Muscle layer of colon (tissue), 2 donors: ENCODE measurements around the gene ZNF385B.

Experiments
- H3K27ac ChIP-seq: one replicate; pipeline ENCODE4 v1.7.0; 2013; ENCODE audit warnings: low read depth, mild to moderate bottlenecking, low read length, moderate library complexity
- H3K27me3 ChIP-seq, 2 donors: one replicate each; pipeline ENCODE4 v1.7.0; 2013; ENCODE audit warnings: low read length in 2 of 2, mild to moderate bottlenecking in 2 of 2; ENCODE audit not compliant: insufficient read depth in 2 of 2, control insufficient read depth in 1 of 2
- H3K36me3 ChIP-seq: one replicate; pipeline ENCODE4 v1.7.0; 2013; ENCODE audit warnings: mild to moderate bottlenecking, low read length; ENCODE audit not compliant: insufficient read depth
- H3K4me1 ChIP-seq: one replicate; pipeline ENCODE4 v1.7.0; 2013; ENCODE audit warnings: mild to moderate bottlenecking, low read length; ENCODE audit not compliant: insufficient read depth
- H3K4me3 ChIP-seq, 2 donors: one replicate each; pipeline ENCODE4 v1.7.0; 2013; ENCODE audit warnings: low read length in 2 of 2, low read depth in 1 of 2, mild to moderate bottlenecking in 1 of 2, moderate library complexity in 1 of 2
- H3K9ac ChIP-seq: one replicate; pipeline ENCODE4 v1.7.0; 2013; ENCODE audit warnings: low read length
- H3K9me3 ChIP-seq: one replicate; pipeline ENCODE4 v1.7.0; 2013; ENCODE audit warnings: mild to moderate bottlenecking, low read length
- donor health status: abdominal sarcoma.
- donor health status: Adenocarcinoma of cecum.

Gene ZNF385B

DNA sequence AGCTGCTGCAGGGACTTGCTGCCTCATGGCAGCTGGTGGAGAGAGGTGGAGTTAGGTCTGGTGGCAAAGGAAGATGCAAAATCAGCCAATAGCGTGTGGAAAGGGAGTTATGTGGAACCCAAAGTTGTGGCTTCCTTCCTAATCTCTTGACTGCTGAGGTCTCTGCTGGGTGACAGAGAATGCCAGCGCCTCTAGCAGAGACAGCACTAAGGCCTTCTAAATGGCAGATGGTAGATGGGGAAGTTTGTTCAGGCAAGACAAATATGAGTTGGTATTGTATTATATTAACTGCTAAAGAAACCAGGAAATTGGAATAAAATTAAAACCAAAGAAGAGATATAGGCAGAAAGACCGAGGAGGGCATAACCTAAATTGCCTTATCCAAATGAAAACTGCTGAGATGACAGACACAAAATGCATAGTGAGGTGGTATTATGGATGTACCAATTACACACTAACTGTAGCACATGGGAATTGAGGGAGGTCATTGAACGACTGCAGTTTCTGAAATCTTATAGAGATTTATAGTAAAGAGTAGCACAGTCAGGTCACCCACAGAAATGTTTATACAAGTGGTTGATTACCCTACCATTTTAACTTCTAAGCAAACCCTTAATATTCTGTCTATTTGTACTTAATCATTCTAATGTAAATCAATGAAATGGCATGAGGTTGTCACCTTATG lies 350.2 kb downstream of the ZNF385B start:
- no peaks in the 10 kb centered on the region for H3K27me3 ChIP-seq

DNA sequence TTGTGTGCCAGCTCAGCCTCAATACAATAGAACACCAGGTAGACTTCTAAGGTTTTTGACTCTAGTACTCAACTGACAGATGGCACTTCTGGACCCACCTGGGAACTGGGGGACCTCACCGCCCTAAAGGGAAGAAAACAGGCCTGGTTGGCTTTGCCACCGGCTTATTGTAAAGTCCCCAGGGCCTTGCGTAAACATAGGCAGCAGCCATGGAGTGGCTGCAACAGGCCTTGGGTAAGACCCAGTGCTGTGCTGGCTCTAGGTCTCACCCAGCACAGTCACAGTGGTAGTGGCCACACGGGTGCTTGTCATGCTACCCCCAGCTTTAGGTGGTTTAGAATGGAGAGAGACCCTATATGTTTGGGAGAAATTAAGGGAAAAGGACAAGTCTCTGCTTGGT lies 366.1 kb downstream of the ZNF385B start:
- H3K9me3 ChIP-seq: no peaks in the 10 kb centered on the region

More for the DNA sequence above, 350.2 kb downstream of the ZNF385B start:
- H3K27ac ChIP-seq: no peak overlapping the region
- no peaks in the 10 kb centered on the region for H3K9me3 ChIP-seq
- H3K4me1 ChIP-seq: no peaks in the 10 kb centered on the region
- H3K36me3 ChIP-seq: no peaks in the 10 kb centered on the region
- no peak overlapping the region for H3K4me3 ChIP-seq
- H3K9ac ChIP-seq: no peak overlapping the region

DNA sequence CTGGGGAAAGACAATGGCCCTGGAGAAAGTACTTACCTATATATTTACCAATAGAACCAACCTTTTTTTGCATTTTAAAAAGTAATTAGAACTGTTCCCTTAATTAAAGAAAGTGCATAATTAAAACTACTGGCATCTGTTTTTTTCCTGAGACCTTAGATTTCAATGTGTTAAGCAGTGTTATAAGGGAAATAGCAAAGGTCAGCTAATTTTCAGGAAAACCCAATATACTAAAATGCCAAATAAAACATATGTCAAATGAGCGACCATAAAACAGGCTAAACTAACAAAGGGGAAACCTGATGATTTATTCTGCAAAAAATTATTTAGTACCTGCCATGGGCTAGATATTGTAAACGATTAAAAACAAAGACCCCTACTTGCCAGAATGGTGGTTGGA lies 372.8 kb downstream of the ZNF385B start:
- Histone ChIP-seq H3K27ac (no peak overlapping the region), H3K9ac (no peak overlapping the region), H3K4me3 (no peak overlapping the region), H3K27me3 (no peaks in the 10 kb centered on the region), H3K36me3 (no peaks in the 10 kb centered on the region), H3K9me3 (no peaks in the 10 kb centered on the region), H3K4me1 (no peaks in the 10 kb centered on the region)

More for the DNA sequence above, 366.1 kb downstream of the ZNF385B start:
- H3K27ac ChIP-seq: no peak overlapping the region
- no peaks in the 10 kb centered on the region for H3K4me1 ChIP-seq
- H3K27me3 ChIP-seq: no peaks in the 10 kb centered on the region
- H3K9ac ChIP-seq: no peak overlapping the region
- H3K36me3 ChIP-seq: no peaks in the 10 kb centered on the region
- no peak overlapping the region for H3K4me3 ChIP-seq

DNA sequence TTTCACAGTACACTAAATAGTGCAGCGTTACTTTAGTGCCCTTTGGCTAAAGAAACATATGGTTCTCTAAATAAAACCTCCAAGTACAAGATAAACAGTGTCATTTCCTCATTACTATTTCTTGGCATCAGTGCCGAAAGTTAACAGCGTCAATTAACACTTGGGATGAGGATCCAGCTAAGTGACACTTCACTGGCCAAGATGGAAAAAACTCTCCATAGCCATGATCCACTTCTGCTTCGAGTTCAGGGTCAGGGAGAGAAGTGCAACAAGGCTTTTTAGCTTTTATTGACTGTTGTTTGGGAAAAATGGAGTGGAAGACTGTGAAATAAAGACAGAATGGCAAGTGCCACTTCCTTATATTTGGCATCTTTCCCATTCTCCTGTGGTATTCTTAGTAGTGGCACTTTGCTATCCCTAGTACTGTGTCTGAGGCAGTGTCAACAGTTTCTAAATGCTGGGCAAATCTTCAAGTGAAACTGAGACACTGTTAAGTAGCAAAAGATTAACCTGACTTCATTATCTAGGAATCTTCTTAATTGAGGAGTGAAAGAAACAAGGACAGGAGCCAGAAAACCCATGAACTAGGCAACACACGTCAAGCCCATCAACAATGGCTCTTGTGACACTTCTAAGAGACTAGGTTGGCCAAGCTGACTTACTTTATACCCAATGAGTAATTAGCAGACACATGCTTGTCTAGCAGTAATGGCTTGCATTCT lies 374.2 kb downstream of the ZNF385B start:
- H3K36me3 ChIP-seq: no peaks in the 10 kb centered on the region
- H3K9me3 ChIP-seq: no peaks in the 10 kb centered on the region
- no peak overlapping the region for H3K9ac ChIP-seq
- H3K27ac ChIP-seq: no peak overlapping the region
- H3K4me3 ChIP-seq: no peak overlapping the region
- no peaks in the 10 kb centered on the region for H3K4me1 ChIP-seq
- no peaks in the 10 kb centered on the region for H3K27me3 ChIP-seq

DNA sequence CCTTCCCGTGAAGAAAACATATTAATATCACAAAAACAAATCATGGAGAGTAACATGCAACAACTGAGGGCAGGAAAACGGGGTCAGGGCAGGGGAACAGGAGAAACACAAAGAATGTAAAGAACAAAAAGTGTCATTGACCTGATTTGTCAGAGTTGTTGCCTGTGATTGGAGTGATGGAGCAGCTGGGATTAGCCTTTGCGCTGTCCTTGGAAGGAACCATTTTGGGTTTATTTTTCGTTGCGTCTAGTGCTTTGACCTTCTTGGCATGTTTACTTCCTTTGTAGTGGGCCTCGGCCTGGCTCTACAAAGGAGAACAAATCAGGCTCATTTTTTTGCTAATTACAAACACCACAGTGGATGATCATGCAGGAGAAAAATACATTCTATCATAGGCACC lies 378.3 kb downstream of the ZNF385B start:
- H3K36me3 ChIP-seq: no peaks in the 10 kb centered on the region

DNA sequence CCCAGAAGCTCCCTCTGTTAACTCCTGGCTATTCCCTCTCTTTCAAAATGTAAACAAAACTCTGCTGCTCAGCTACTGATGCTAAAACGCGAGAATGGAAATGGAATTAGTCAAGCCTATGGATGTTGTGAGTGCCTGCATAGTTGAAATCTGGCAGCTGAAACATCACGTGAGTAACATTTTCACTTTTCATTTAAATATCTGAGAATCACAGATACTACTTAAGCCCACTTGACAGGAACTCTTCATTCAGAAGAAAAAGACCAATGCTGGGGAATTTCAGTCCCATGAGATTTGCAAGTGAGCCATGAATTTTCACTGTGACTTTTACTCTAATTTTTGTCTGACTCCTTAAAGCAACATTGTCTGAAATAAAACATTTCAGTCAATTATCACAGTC lies 381.5 kb downstream of the ZNF385B start:
- Histone ChIP-seq H3K27ac (no peak overlapping the region), H3K4me3 (no peak overlapping the region), H3K36me3 (no peaks in the 10 kb centered on the region), H3K9me3 (no peaks in the 10 kb centered on the region), H3K4me1 (no peaks in the 10 kb centered on the region), H3K9ac (no peak overlapping the region), H3K27me3 (no peaks in the 10 kb centered on the region)

More for the DNA sequence above, 378.3 kb downstream of the ZNF385B start:
- no peaks in the 10 kb centered on the region for H3K27me3 ChIP-seq
- no peak overlapping the region for H3K27ac ChIP-seq
- H3K9me3 ChIP-seq: no peaks in the 10 kb centered on the region
- H3K9ac ChIP-seq: no peak overlapping the region
- H3K4me3 ChIP-seq: no peak overlapping the region
- H3K4me1 ChIP-seq: no peaks in the 10 kb centered on the region

DNA sequence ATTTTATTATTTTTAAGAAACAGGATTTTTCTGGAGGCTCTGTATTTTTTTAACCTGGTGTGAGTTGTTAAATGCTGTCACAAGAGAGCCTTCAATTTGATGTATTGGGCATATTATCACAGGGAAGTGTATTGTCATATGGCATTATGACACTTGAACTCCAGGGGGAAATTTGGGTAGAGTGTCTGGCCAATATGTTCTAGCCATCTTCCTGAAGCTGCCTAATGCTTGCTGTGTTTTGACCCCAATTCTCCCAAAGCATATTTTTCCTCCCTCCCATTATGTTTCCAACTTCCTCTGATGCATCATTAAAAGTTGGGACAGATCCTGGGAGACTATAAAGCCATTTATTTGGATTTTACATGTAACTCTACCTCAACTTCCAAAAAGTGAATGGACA lies 382.6 kb downstream of the ZNF385B start:
- Histone ChIP-seq H3K9ac (no peak overlapping the region), H3K9me3 (no peaks in the 10 kb centered on the region), H3K27ac (no peak overlapping the region), H3K27me3 (no peaks in the 10 kb centered on the region), H3K4me1 (no peaks in the 10 kb centered on the region), H3K36me3 (no peaks in the 10 kb centered on the region), H3K4me3 (no peak overlapping the region)

DNA sequence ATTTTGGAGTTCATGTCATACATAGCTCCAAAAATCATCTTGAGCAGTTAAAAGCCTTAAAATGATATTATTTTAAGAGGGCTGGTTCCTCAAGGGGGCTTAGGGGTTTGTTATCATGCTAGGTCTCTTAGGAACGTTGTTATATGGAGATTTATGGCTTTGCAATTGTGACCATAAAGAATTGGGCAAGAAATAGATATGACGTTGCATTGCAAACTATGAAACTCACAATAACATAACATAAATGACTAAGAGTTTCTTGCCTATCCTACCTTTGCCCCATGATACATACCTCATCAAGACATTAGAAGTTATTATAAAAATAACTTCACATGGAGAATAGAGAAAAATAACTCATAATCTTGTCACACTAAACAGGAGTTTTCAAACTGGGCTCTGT lies 390.4 kb downstream of the ZNF385B start:
- no peak overlapping the region for H3K9ac ChIP-seq
- H3K4me1 ChIP-seq: no peaks in the 10 kb centered on the region
- no peak overlapping the region for H3K4me3 ChIP-seq
- H3K36me3 ChIP-seq: no peaks in the 10 kb centered on the region
- H3K27ac ChIP-seq: no peak overlapping the region
- no peaks in the 10 kb centered on the region for H3K9me3 ChIP-seq
- H3K27me3 ChIP-seq: no peaks in the 10 kb centered on the region

DNA sequence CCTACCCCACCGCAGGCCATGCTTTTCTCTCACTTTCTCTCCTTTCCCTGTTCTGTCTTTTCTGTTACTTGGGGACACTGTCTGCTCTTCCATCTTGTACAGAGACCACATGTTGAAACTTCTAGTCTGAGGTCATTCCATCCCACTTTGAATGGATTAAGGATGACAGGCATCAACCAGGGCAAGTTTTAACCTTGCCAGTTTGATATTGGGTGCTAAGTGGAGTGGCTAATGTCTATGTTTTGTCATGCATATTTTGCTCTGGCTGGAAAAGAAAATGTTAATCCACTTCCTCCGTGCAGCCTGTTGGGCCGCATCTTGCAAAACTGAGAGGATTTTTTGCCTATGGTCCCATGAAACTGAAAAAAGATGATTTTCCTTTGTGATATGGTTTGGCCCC lies 391.3 kb downstream of the ZNF385B start:
- no peak overlapping the region for H3K27ac ChIP-seq
- no peaks in the 10 kb centered on the region for H3K4me1 ChIP-seq
- no peak overlapping the region for H3K4me3 ChIP-seq
- H3K36me3 ChIP-seq: no peaks in the 10 kb centered on the region
- no peaks in the 10 kb centered on the region for H3K27me3 ChIP-seq
- no peak overlapping the region for H3K9ac ChIP-seq
- no peaks in the 10 kb centered on the region for H3K9me3 ChIP-seq

DNA sequence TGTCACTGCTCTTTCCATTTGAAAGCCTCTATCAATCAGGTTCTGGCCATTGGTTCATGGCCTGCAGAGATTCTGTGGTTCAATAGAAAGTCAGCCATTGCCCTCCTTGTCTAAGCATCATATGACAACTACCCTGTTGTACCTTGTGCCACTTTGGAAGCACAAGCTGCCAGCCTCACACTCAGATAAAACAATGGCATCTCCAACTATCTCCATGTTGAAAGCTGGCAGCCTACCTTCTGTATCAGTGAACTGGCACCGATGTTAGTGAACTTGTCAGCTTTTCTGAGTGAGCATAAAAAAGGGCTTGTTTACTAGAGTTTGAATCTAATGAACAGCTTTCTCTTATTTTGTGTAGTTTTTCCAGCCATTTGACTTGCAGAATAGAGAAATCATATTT lies 393.5 kb downstream of the ZNF385B start:
- H3K9me3 ChIP-seq: no peaks in the 10 kb centered on the region
- no peak overlapping the region for H3K27ac ChIP-seq
- no peaks in the 10 kb centered on the region for H3K36me3 ChIP-seq
- H3K4me1 ChIP-seq: no peaks in the 10 kb centered on the region
- no peak overlapping the region for H3K9ac ChIP-seq
- H3K4me3 ChIP-seq: no peak overlapping the region
- H3K27me3 ChIP-seq: no peaks in the 10 kb centered on the region

DNA sequence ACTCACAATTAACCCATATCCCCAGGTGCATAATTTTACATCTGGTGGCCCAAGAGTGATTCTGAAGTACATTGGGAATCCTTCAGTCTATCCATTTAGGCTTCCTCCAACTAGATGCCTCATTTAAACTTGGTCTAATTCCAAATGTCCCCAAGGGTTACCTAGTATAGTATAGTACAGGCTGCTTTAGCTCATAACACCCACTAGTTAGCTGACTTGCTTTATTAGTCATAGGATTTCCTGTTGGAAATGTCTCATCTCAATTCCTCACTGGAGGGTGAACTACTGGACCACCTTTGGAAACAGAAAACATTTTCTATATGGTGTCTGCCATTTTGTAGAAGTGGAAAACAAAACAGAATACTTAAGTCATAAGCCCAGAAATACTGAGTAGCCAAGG lies 394.3 kb downstream of the ZNF385B start:
- H3K9ac ChIP-seq: no peak overlapping the region
- no peaks in the 10 kb centered on the region for H3K36me3 ChIP-seq
- no peaks in the 10 kb centered on the region for H3K27me3 ChIP-seq
- H3K4me1 ChIP-seq: no peaks in the 10 kb centered on the region
- no peaks in the 10 kb centered on the region for H3K9me3 ChIP-seq
- no peak overlapping the region for H3K4me3 ChIP-seq
- no peak overlapping the region for H3K27ac ChIP-seq

DNA sequence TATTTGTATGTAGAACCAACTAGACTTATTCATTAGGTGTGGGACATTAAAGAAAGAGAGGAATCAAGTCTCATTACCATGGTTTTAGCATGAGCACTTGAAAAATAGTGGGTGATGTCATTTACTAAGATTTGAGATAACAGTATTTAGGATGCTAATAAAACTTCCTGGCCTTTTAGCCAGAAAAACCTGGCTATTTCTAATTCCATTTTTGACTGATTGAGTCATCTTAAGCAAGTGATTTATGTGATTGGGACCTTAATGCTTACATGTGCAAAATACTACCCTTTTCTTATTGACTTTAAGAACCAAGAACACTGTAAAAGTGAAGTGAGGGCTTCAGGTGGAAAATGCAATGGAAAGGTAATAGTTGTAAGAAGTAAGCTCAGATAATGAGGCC lies 400.0 kb downstream of the ZNF385B start:
- Histone ChIP-seq H3K27ac (no peak overlapping the region), H3K4me3 (no peak overlapping the region), H3K36me3 (no peaks in the 10 kb centered on the region), H3K4me1 (no peaks in the 10 kb centered on the region), H3K9ac (no peak overlapping the region), H3K9me3 (no peaks in the 10 kb centered on the region), H3K27me3 (no peaks in the 10 kb centered on the region)
